ENCODE measurements around the gene ADCY3.

ADCY3 gene

DNA sequence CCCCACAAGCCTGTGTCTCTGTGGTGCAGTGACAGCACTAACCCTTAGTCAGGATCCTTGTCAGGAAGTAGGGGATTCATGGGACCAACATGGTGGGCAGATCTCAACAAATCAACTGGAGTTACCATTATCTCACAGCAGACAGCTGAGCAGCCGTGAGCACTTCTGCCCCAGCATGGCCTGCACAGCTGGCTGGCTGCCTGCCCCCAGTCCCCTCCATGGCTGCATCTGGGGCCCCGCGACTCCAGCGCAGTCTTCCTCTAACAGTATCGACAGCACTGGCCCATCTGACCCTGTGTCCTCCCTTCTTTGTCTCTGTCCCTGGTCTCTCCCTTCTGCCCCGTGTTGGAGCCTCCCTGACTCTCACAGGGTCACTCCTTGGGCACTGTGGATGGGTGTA, 4.7 kb upstream of the ADCY3 start:
- TF ChIP-seq EP300 (IDR thresholded peaks at IDR 0.05; ENCODE audit: borderline replicate concordance), result no peak
- no peak for TF ChIP-seq TEAD4 (IDR thresholded peaks at IDR 0.05)
- TF ChIP-seq MAX (IDR thresholded peaks at IDR 0.05), result no peak
- no peak for TF ChIP-seq NFIC (IDR thresholded peaks at IDR 0.05)
- TF ChIP-seq TCF12 (IDR thresholded peaks at IDR 0.05; ENCODE audit: low read depth), result no peak
- no peak for TF ChIP-seq TAF1 (IDR thresholded peaks at IDR 0.05; ENCODE audit: low read depth)

- TF ChIP-seq YY1 (IDR thresholded peaks at IDR 0.05; ENCODE audit: low read depth) (no peak), CREB1 (IDR thresholded peaks at IDR 0.05; ENCODE audit: low read depth) (no peak), MAX (IDR thresholded peaks at IDR 0.05) (no peak), FOXM1 (IDR thresholded peaks at IDR 0.05; ENCODE audit: borderline replicate concordance, low read depth) (no peak), USF1 (IDR thresholded peaks at IDR 0.05) (no peak), RAD21 (IDR thresholded peaks at IDR 0.05; ENCODE audit: low read depth) (no peak), REST (IDR thresholded peaks at IDR 0.05; ENCODE audit: low read depth) (no peak), EP300 (IDR thresholded peaks at IDR 0.05; ENCODE audit: borderline replicate concordance) (no peak), TCF12 (IDR thresholded peaks at IDR 0.05; ENCODE audit: low read depth) (no peak), TAF1 (IDR thresholded peaks at IDR 0.05; ENCODE audit: low read depth) (no peak), EGR1 (IDR thresholded peaks at IDR 0.05) (no peak), ZBTB7A (IDR thresholded peaks at IDR 0.05; ENCODE audit: low read depth) (no peak), CEBPB (IDR thresholded peaks at IDR 0.05) (no peak), NFIC (IDR thresholded peaks at IDR 0.05) (no peak)
Measured at GRCh38 chr2:24924266-24924665, 4.2 kb upstream of the ADCY3 start.

- TF ChIP-seq FOXM1 (IDR thresholded peaks at IDR 0.05; ENCODE audit: borderline replicate concordance, low read depth) (no peak), CEBPB (IDR thresholded peaks at IDR 0.05) (no peak), YY1 (IDR thresholded peaks at IDR 0.05; ENCODE audit: low read depth) (no peak), TAF1 (IDR thresholded peaks at IDR 0.05; ENCODE audit: low read depth) (no peak), TCF12 (IDR thresholded peaks at IDR 0.05; ENCODE audit: low read depth) (no peak), EGR1 (IDR thresholded peaks at IDR 0.05) (no peak), USF1 (IDR thresholded peaks at IDR 0.05) (no peak), EP300 (IDR thresholded peaks at IDR 0.05; ENCODE audit: borderline replicate concordance) (no peak), CREB1 (IDR thresholded peaks at IDR 0.05; ENCODE audit: low read depth) (no peak), TEAD4 (IDR thresholded peaks at IDR 0.05) (no peak), ZBTB7A (IDR thresholded peaks at IDR 0.05; ENCODE audit: low read depth) (no peak), NFIC (IDR thresholded peaks at IDR 0.05) (no peak)
Measured at GRCh38 chr2:24923106-24923505, 3.1 kb upstream of the ADCY3 start.

GRCh38 chr2:24922556-24922955, 2.5 kb upstream of the ADCY3 start:
- TF ChIP-seq REST (IDR thresholded peaks at IDR 0.05; ENCODE audit: low read depth) (no peak), USF1 (IDR thresholded peaks at IDR 0.05) (no peak), ZBTB7A (IDR thresholded peaks at IDR 0.05; ENCODE audit: low read depth) (no peak)

DNA sequence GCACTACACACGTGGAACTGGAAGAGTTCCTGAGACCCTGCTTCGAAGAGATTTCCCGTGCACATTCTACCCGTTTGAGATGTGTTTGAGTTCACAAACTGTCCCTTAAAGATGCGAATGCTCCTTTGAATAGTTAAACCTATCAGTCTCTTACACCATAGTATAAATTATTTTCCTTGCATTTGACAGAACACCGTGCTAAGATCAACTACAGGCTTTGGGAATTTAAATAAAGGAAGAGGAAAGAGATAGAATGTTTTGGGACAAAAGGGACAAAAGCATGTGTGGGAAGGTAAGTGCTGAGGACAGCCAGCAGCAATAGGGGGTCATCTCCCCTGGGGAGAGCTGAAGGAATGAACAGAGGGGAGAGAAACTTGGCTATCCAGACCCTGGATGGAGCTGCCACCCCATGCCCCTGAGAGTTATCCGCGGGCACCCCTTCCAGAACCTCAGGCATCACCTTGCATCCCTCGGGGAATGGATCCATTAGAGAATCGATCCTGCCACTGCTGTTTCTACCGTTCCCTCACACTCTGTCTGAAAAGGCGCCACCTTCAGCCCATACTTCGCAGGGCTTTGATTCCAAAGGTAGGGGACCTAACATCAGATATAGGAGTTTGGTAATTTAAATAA, 888 bp upstream of the ADCY3 start:
- TF ChIP-seq REST (IDR thresholded peaks at IDR 0.05; ENCODE audit: low read depth) (no peak), MAX (IDR thresholded peaks at IDR 0.05) (peak; percentile 15; the same call in 1 of the 2 replicates)
